SK-N-SH treated with all-trans-retinoic acid at 6 μM for 48 hours (cell line): ENCODE measurements around the gene FANCL.

Source experiments
- ATAC-seq: fragments of 200-7000 bp; cut with Tn5 transposase; 3 replicates; pipeline ENCODE4 v1.9.1; 2020; ENCODE audit warnings: mild to moderate bottlenecking, moderate library complexity
- BACH2 ChIP-seq: fragments of 250-450 bp; sonication (Bioruptor Pico); IDR thresholded peaks from 2 replicates; pipeline ENCODE4 v1.9.0; 2021; ENCODE audit warnings: mild to moderate bottlenecking, borderline replicate concordance
- CSDC2 ChIP-seq: fragments of 250-450 bp; sonication (Bioruptor Pico); IDR thresholded peaks from 2 replicates; pipeline ENCODE4 v1.5.0; 2020; ENCODE audit warnings: mild to moderate bottlenecking, moderate library complexity
- ESRRG ChIP-seq: fragments of 250-450 bp; sonication (Bioruptor Pico); IDR thresholded peaks from 2 replicates; pipeline ENCODE4 v1.6.1; 2021; ENCODE audit warnings: mild to moderate bottlenecking
- GLIS3 ChIP-seq: fragments of 250-450 bp; sonication (Bioruptor Pico); IDR thresholded peaks from 2 replicates; pipeline ENCODE4 v1.5.0; 2020; ENCODE audit warnings: mild to moderate bottlenecking, moderate library complexity
- ISL1 ChIP-seq: fragments of 250-450 bp; sonication (Bioruptor Pico); IDR thresholded peaks from 2 replicates; pipeline ENCODE4 v2.1.2; 2022; ENCODE audit warnings: mild to moderate bottlenecking, moderate library complexity
- POU6F1 ChIP-seq: fragments of 250-450 bp; sonication (Bioruptor Pico); IDR thresholded peaks from 2 replicates; pipeline ENCODE4 v1.8.0; 2021; ENCODE audit warnings: low read depth, mild to moderate bottlenecking, moderate library complexity, borderline replicate concordance
- PPARA ChIP-seq: fragments of 250-450 bp; sonication (Bioruptor Pico); IDR thresholded peaks from 2 replicates; pipeline ENCODE4 v1.5.0; 2020; ENCODE audit warnings: mild to moderate bottlenecking, borderline replicate concordance
- RARB ChIP-seq: fragments of 250-450 bp; sonication (Bioruptor Pico); IDR thresholded peaks from 2 replicates; pipeline ENCODE4 v1.8.0; 2021; ENCODE audit warnings: mild to moderate bottlenecking, moderate library complexity
- TOX ChIP-seq: fragments of 250-450 bp; sonication (Bioruptor Pico); IDR thresholded peaks from 2 replicates; pipeline ENCODE4 v1.8.0; 2021; ENCODE audit warnings: mild to moderate bottlenecking, moderate library complexity, borderline replicate concordance
- TSHZ2 ChIP-seq: fragments of 250-450 bp; sonication (Bioruptor Pico); IDR thresholded peaks from 2 replicates; pipeline ENCODE4 v1.5.0; 2020; ENCODE audit warnings: mild to moderate bottlenecking, moderate library complexity
- ZC3H10 ChIP-seq: fragments of 250-450 bp; sonication (Bioruptor Pico); IDR thresholded peaks from 2 replicates; pipeline ENCODE4 v1.5.1; 2021; ENCODE audit warnings: mild to moderate bottlenecking, moderate library complexity
- ZFP3 ChIP-seq: fragments of 250-450 bp; sonication (Bioruptor Pico); IDR thresholded peaks from 2 replicates; pipeline ENCODE4 v1.5.0; 2020; ENCODE audit warnings: mild to moderate bottlenecking, moderate library complexity
- ZFP30 ChIP-seq: fragments of 450-650 bp; formaldehyde crosslinking; IDR thresholded peaks from 2 replicates; pipeline ENCODE4 v1.5.0; 2022; ENCODE audit warnings: mild to moderate bottlenecking, moderate library complexity
- ZNF565 ChIP-seq: fragments of 450-650 bp; formaldehyde crosslinking; conservative IDR thresholded peaks from 2 replicates; pipeline ENCODE4 v1.5.0; 2020; ENCODE audit warnings: low read depth, mild to moderate bottlenecking, moderate library complexity
- ZNF70 ChIP-seq: fragments of 450-650 bp; formaldehyde crosslinking; IDR thresholded peaks from 2 replicates; pipeline ENCODE4 v1.5.0; 2020; ENCODE audit warnings: mild to moderate bottlenecking, moderate library complexity
- ZNF8 ChIP-seq: fragments of 450-650 bp; formaldehyde crosslinking; IDR thresholded peaks from 2 replicates; pipeline ENCODE4 v1.5.0; 2020; ENCODE audit warnings: mild to moderate bottlenecking, moderate library complexity
- TF ChIP-seq, protein P1 (sequence below): fragments of 250-450 bp; sonication (Bioruptor Pico); IDR thresholded peaks from 2 replicates; pipeline ENCODE4 v1.5.1; 2021; ENCODE audit warnings: mild to moderate bottlenecking, moderate library complexity
- TF ChIP-seq, protein P2 (sequence below): fragments of 250-450 bp; sonication (Bioruptor Pico); IDR thresholded peaks from 2 replicates; pipeline ENCODE4 v1.5.1; 2020; ENCODE audit warnings: low read depth, mild to moderate bottlenecking, moderate library complexity

Gene FANCL

GRCh38 chr2:58130238-58130637 lies 110.9 kb downstream of the FANCL start:
- ATAC-seq, result no peak
- no peak for TF ChIP-seq TOX
- TF ChIP-seq ZFP30 (CRISPR knock-in tag), result no peak
- no peak for TF ChIP-seq ZNF8
- TF ChIP-seq, protein P1, sequence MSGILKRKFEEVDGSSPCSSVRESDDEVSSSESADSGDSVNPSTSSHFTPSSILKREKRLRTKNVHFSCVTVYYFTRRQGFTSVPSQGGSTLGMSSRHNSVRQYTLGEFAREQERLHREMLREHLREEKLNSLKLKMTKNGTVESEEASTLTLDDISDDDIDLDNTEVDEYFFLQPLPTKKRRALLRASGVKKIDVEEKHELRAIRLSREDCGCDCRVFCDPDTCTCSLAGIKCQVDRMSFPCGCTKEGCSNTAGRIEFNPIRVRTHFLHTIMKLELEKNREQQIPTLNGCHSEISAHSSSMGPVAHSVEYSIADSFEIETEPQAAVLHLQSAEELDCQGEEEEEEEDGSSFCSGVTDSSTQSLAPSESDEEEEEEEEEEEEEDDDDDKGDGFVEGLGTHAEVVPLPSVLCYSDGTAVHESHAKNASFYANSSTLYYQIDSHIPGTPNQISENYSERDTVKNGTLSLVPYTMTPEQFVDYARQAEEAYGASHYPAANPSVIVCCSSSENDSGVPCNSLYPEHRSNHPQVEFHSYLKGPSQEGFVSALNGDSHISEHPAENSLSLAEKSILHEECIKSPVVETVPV (CRISPR knock-in tag), result no peak
- TF ChIP-seq ISL1 (CRISPR knock-in tag), result 0 out of 2 replicates have a peak, but pooled peaks have one; percentile 10
- no peak for TF ChIP-seq CSDC2 (CRISPR knock-in tag)
- no peak for TF ChIP-seq ESRRG (CRISPR knock-in tag)

DNA sequence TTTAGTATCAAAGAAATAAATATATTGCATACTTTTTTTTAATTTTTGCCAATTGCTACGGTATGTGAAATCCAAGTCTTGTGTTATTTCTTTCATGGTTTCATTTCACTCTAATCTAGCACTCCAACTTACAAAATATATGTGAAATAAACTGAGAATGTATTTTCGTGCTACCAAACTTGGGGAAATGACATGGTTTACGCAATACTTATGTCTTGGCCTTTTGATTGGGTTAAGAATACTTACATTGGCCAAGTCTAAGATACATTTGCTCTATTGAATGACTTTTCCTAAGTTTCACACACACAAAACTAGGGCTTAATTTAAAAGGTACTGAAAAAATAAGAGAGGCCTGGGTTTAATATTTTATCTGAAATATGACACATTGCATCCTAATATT lies 114.0 kb downstream of the FANCL start:
- no peak for ATAC-seq
- no peak for TF ChIP-seq TOX
- TF ChIP-seq, protein P1 (CRISPR knock-in tag), result no peak
- no peak for TF ChIP-seq GLIS3 (CRISPR knock-in tag)
- TF ChIP-seq CSDC2 (CRISPR knock-in tag), result no peak
- no peak for TF ChIP-seq ZFP3 (CRISPR knock-in tag)
- no peak for TF ChIP-seq ISL1 (CRISPR knock-in tag)
- no peak for TF ChIP-seq ZFP30 (CRISPR knock-in tag)
- no peak for TF ChIP-seq ZNF8
- TF ChIP-seq, all 23 proteins: peak for 0

- no peak for ATAC-seq
Measured at GRCh38 chr2:58122540-58122939, 118.6 kb downstream of the FANCL start.

More at GRCh38 chr2:58122540-58122939, 118.6 kb downstream of the FANCL start:
- TF ChIP-seq, protein P2, sequence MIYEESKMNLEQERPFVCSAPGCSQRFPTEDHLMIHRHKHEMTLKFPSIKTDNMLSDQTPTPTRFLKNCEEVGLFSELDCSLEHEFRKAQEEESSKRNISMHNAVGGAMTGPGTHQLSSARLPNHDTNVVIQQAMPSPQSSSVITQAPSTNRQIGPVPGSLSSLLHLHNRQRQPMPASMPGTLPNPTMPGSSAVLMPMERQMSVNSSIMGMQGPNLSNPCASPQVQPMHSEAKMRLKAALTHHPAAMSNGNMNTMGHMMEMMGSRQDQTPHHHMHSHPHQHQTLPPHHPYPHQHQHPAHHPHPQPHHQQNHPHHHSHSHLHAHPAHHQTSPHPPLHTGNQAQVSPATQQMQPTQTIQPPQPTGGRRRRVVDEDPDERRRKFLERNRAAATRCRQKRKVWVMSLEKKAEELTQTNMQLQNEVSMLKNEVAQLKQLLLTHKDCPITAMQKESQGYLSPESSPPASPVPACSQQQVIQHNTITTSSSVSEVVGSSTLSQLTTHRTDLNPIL (CRISPR knock-in tag), result no peak
- TF ChIP-seq ZFP3 (CRISPR knock-in tag) (no peak), GLIS3 (CRISPR knock-in tag) (no peak), ZC3H10 (CRISPR knock-in tag) (no peak), ISL1 (CRISPR knock-in tag) (no peak), CSDC2 (CRISPR knock-in tag) (no peak), RARB (CRISPR knock-in tag) (no peak), ZNF70 (CRISPR knock-in tag) (no peak), ZNF8 (no peak), POU6F1 (CRISPR knock-in tag) (no peak), BACH2 (CRISPR knock-in tag) (no peak), ZNF565 (CRISPR knock-in tag) (no peak), TSHZ2 (no peak), PPARA (CRISPR knock-in tag) (no peak)
- TF ChIP-seq, protein P1 (CRISPR knock-in tag), result no peak
